K562 (cell line): ENCODE results near the gene ERGIC1.

ENCODE experiments used
- CTCF ChIP-seq, 3 experiments: IDR thresholded peaks in 2 of 3; conservative IDR thresholded peaks in 1 of 3; 2 replicates each; pipeline ENCODE4 v1.5.1; 2011 to 2012; ENCODE audit warnings: low read length in 3 of 3, mild to moderate bottlenecking in 3 of 3, control low read depth in 2 of 3, improper control_type of control experiment in 1 of 3, inconsistent platforms in 1 of 3, low read depth in 1 of 3, mixed read lengths in 1 of 3, moderate library complexity in 1 of 3; ENCODE audit not compliant: insufficient read depth in 2 of 3
- HSF4 ChIP-seq: fragments of 250-450 bp; sonication (Bioruptor Pico); IDR thresholded peaks from 2 replicates; pipeline ENCODE4 v2.1.2; 2022; ENCODE audit warnings: mild to moderate bottlenecking, moderate library complexity, borderline replicate concordance
- NFIC ChIP-seq: fragments of 450-650 bp; IDR thresholded peaks from 2 replicates; pipeline ENCODE4 v1.6.1; 2017; ENCODE audit warnings: mild to moderate bottlenecking, inconsistent platforms
- POLR2A ChIP-seq: fragments of 450-650 bp; conservative IDR thresholded peaks from 2 replicates; pipeline ENCODE4 v1.6.1; 2016
- YBX1 ChIP-seq: fragments of 450-650 bp; IDR thresholded peaks from 2 replicates; pipeline ENCODE4 v1.7.1; 2016; ENCODE audit warnings: mild to moderate bottlenecking
- YY1 ChIP-seq, 3 experiments: IDR thresholded peaks; 2 replicates each; pipeline ENCODE4 v1.6.1; 2011; ENCODE audit warnings: low read length in 2 of 3, mild to moderate bottlenecking in 2 of 3, moderate library complexity in 2 of 3, borderline replicate concordance in 1 of 3, control low read depth in 1 of 3, low read depth in 1 of 3; ENCODE audit not compliant: insufficient read depth in 3 of 3, insufficient replicate concordance in 2 of 3, control insufficient read depth in 1 of 3, insufficient read length in 1 of 3; ENCODE audit errors: extremely low read depth in 1 of 3
- ZNF41 ChIP-seq: fragments of 250-450 bp; sonication (Bioruptor Pico); conservative IDR thresholded peaks from 2 replicates; pipeline ENCODE4 v1.4.0; 2020; ENCODE audit warnings: mild to moderate bottlenecking
- ZZZ3 ChIP-seq: fragments of 450-650 bp; IDR thresholded peaks from 2 replicates; pipeline ENCODE4 v1.6.1; 2016; ENCODE audit warnings: antibody characterized with exemption, mild to moderate bottlenecking, moderate library complexity

GRCh38 chr5:172828911-172829431 is 5.1 kb upstream of the ERGIC1 start:
- TF ChIP-seq ZNF41 (no peak), CTCF (IDR thresholded peaks at IDR 0.05 in 2 of 3, conservative IDR thresholded peaks at IDR 0.05 in 1 of 3; ENCODE audit: insufficient read depth in 2 of 3, low read depth in 1 of 3, low read length in 3 of 3) (no peak), NFIC (no peak), YY1 (IDR thresholded peaks at IDR 0.05; ENCODE audit: borderline replicate concordance in 1 of 3, control insufficient read depth in 1 of 3, extremely low read depth in 1 of 3, insufficient read depth in 3 of 3, insufficient read length in 1 of 3, insufficient replicate concordance in 2 of 3, low read depth in 1 of 3, low read length in 2 of 3) (no peak), YBX1 (no peak), POLR2A (no peak), ZZZ3 (no peak), HSF4 (no peak)
